LNCAP (cell line): Measurements from ENCODE around the gene METTL14.

Experiments used
- CTCF ChIP-seq: fragments of 450-650 bp; IDR thresholded peaks from 2 replicates; pipeline ENCODE4 v1.5.1; 2017; ENCODE audit warnings: mild to moderate bottlenecking

METTL14 gene

DNA sequence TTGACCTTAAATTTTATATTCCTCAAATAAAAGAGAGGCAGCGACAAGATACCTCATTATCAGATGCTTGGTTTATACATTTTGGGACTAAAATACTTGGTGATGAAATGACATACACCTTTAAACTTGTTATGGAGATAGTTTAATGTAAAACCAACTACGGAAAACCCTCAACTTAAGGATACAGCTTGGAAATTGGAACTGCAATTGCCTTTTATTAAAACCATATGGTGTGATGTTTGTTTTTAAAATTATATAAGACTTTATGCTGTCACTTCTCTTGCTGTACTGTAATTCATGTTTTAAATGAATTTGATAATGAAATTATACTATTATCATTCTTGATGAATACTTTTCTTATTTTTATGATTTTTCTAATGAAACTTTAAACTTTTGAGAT, 25.9 kb downstream of the METTL14 start:
- no peak for TF ChIP-seq CTCF

GRCh38 chr4:118712872-118713271, 27.7 kb downstream of the METTL14 start:
- TF ChIP-seq CTCF, result no peak

GRCh38 chr4:118714682-118715081, 29.5 kb downstream of the METTL14 start:
- no peak for TF ChIP-seq CTCF

- no peak for TF ChIP-seq CTCF
These were observed 31.1 kb downstream of the METTL14 start for GRCh38 chr4:118716304-118716703.

DNA sequence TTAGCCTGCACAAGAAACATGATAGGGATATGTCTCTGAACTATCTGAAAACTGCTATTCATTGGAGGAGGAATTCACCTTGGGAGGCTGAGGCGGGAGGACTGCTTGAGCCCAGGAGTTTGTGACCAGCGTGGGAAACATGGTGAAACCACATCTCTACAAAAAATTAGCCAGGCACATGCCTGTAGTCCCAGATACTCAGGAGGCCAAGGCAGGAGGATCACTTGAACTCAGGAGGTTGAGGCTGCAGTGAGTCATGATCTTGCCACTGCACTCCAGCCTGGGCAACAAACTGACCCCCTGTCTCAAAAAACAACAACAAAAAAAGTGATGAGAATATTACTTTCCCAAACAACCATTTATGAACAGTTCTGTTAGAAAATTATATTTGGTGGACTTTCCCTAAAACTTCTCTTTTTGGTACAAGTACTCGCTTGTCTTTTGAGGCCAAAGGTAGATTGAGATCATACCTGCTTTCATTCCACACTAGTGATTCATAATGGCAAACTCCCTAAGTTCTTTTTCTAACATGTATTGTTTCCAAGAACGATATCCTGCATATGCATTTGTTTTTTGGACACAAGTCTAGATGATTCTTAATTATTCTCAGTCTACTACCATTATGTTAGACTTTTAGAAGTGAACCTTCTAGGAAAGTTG, 33.4 kb downstream of the METTL14 start:
- no peak for TF ChIP-seq CTCF

DNA sequence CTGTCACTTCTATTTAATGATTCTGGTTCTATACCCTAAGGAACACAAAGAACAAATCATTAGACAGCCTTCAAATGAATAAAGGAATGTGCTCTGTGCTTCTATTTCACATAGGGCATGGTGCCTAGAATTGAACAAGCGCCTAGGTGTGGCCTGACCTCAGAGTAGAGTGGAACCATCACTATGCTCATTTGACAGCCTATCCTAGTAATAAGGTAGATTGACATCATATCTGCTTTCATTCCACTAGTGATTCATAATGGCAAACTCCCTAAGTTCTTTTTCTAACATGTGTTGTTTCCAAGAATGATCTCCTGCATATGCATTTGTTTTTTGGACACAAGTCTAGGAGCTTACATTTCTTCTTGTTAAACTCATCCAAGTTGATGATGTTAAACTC, 36.6 kb downstream of the METTL14 start:
- TF ChIP-seq CTCF, result no peak

DNA sequence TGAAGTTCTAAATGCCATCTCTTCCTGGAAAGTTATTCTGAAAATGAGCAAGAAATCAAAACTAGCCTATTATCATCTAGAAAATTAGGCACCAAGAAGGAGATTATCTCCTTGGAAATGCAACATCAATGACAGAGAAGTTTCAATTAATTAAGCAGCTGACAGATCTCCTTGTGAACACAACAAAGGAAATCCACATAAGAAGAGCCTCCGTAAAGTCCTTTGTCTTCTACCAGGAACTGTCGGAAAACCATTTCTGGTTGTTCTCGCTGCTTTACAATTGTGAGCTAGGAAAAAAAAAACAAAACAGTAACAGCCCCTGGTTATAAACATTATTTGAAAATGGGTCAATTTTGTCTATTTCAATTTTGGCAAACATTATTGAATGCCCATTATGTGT, 38.2 kb downstream of the METTL14 start:
- TF ChIP-seq CTCF, result no peak

- no peak for TF ChIP-seq CTCF
These were observed 42.2 kb downstream of the METTL14 start for GRCh38 chr4:118727360-118727759.
